ENCODE data around the gene PAM. TPM values are rescaled to one million over a fixed set of nuclear protein-coding genes. Genes with fewer than 3 reads are reported as not detected.

Gene PAM
- total RNA-seq: 100 to 1,000 TPM; 132 to 224 (median 184) TPM

- Histone ChIP-seq H3K36me3 (no peaks in the 10 kb centered on the region), H3K27me3 (no peaks in the 10 kb centered on the region), H3K4me1 (peaks cover 4 to 33% (median 8%) of the 10 kb centered on the region in 4 donors), H3K4me3 (peak within 1 kb of the TSS; percentile 58 to 93 (median 69)), H3K27ac (peak within 1 kb of the TSS; percentile 65 to 91 (median 72)), H3K9me3 (no peaks in the 10 kb centered on the region)
- TF ChIP-seq POLR2A (IDR thresholded peaks at IDR 0.05) (peak in 1 of 2 donors; percentile 54), CTCF (IDR thresholded peaks at IDR 0.05) (no peak), EP300 (IDR thresholded peaks at IDR 0.05) (peak in 1 of 2 donors; percentile 74)
- peak; percentile 57 to 63 for DNase-seq (ENCODE audit: low spot score in 2 of 2)
- 0 to 1% methylated on average over 4 to 32 of the region's 65 CpGs for WGBS, 2 donors
Observed at GRCh38 chr5:102754767-102755431, at the start of gene PAM. Gene PAM, plus strand, starts transcription at chr5:102755305. Its CDS starts 110,891 bp downstream, at chr5:102866196.

GRCh38 chr5:102711525-102712385 lies 43.4 kb upstream of the PAM start:
- peaks cover 0 to 10% (median 0%) of the 10 kb centered on the region in 4 donors for H3K4me1 ChIP-seq
- TF ChIP-seq CTCF (IDR thresholded peaks at IDR 0.05) (no peak), EP300 (IDR thresholded peaks at IDR 0.05) (no peak), POLR2A (IDR thresholded peaks at IDR 0.05) (no peak)
- H3K27ac ChIP-seq: no peak overlapping the region
- no peaks in the 10 kb centered on the region for H3K9me3 ChIP-seq
- H3K4me3 ChIP-seq: no peak overlapping the region
- 77 to 81% methylated on average over 8 of the region's 8 CpGs for WGBS, 2 donors
- no peaks in the 10 kb centered on the region for H3K36me3 ChIP-seq
- no peaks in the 10 kb centered on the region for H3K27me3 ChIP-seq
- DNase-seq (ENCODE audit: low spot score in 2 of 2): no peak

- peaks cover 0 to 10% (median 0%) of the 10 kb centered on the region in 4 donors for H3K4me1 ChIP-seq
- no peak overlapping the region for H3K27ac ChIP-seq
- H3K9me3 ChIP-seq: no peaks in the 10 kb centered on the region
- TF ChIP-seq POLR2A (IDR thresholded peaks at IDR 0.05) (no peak), EP300 (IDR thresholded peaks at IDR 0.05) (no peak), CTCF (IDR thresholded peaks at IDR 0.05) (no peak)
- WGBS, 2 donors: 74 to 79% methylated on average over 2 of the region's 2 CpGs
- H3K36me3 ChIP-seq: no peaks in the 10 kb centered on the region
- H3K4me3 ChIP-seq: no peak overlapping the region
- DNase-seq (ENCODE audit: low spot score in 2 of 2): no peak
- H3K27me3 ChIP-seq: no peaks in the 10 kb centered on the region
Observed at GRCh38 chr5:102713278-102713677, 41.8 kb upstream of the PAM start.

GRCh38 chr5:102713682-102714231 lies 41.3 kb upstream of the PAM start:
- Histone ChIP-seq H3K27me3 (no peaks in the 10 kb centered on the region), H3K4me3 (no peak overlapping the region), H3K36me3 (no peaks in the 10 kb centered on the region), H3K4me1 (peaks cover 0 to 10% (median 0%) of the 10 kb centered on the region in 4 donors), H3K9me3 (no peaks in the 10 kb centered on the region), H3K27ac (no peak overlapping the region)
- 31 to 56% methylated on average over 6 of the region's 6 CpGs for WGBS, 2 donors
- TF ChIP-seq CTCF (IDR thresholded peaks at IDR 0.05) (no peak), EP300 (IDR thresholded peaks at IDR 0.05) (no peak), POLR2A (IDR thresholded peaks at IDR 0.05) (no peak)
- no peak for DNase-seq (ENCODE audit: low spot score in 2 of 2)
